NCI-H1417 (cell line): ENCODE measurements around the gene BEND6.

Source experiments
- DNase-seq, 3 experiments: peaks; one replicate each; lab custom pipeline; 2025; lab: John Stamatoyannopoulos, UW

BEND6 gene

GRCh38 chr6:56954403-56955170 lies at the start of gene BEND6:
TSS of gene BEND6 (plus strand) at chr6:56955107. CDS start at chr6:56981811, 26,704 bp downstream.
- peak; percentile 67 to 84 (median 83) for DNase-seq

DNA sequence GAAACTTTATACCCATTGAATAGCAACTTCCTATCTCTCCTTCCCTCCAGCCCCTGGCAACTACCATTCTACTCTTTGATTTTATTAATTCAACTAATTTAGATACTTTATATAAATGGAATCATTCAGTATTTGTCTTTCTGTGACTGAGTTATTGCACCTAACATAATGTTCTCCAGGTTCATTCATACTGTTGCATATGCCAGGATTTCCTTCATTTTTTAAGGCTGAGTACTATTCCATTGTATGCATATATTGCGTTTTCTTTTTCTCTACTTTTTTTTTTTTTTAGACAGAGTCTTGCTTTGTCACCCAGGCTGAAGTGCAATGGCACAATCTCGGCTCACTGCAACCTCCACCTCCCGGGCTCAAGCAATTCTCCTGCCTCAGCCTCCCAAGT lies 49.5 kb upstream of the BEND6 start:
- DNase-seq, result no peak

- no peak for DNase-seq
Observed at GRCh38 chr6:56906752-56907151, 48.2 kb upstream of the BEND6 start.

DNA sequence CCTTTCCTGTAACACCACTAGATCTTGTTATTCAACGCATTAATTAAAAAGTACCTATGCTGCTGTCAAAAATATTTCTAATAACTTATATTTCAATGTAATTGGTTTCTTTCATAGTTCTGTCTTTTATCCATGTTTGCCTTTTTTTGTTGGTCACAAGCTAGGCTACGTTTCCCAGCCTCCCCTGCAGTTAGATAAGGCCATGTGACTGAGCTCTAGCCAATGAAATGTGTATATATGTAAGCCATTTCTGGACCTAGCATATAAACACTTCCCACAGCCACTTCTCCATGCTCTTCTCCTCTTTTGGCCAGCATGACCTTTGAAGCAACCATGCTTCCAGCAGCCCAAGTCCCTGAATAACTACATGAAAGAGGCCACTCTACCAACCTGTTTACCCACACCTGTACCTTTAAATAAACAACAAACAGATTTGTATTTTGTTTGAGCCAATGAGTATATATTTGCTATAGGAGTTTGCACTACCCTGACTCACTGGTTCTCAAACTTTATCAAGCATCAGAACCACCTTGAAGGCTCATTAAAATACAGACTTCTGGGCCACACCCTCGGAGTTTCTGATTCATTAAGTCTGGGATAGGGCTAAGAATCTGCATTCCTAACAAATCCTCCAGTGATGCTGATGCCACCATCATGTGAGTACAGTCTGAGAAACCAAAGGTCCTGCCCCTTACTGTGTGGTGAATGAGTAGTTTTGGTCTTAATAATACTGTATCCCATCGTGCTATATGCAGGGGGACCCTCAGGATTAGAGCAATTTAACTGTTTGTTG lies 45.6 kb upstream of the BEND6 start:
- DNase-seq, result no peak

- no peak for DNase-seq
Observed at GRCh38 chr6:56911847-56912246, 43.1 kb upstream of the BEND6 start.

- DNase-seq, result no peak
Observed at GRCh38 chr6:56913285-56914074, 41.4 kb upstream of the BEND6 start.

DNA sequence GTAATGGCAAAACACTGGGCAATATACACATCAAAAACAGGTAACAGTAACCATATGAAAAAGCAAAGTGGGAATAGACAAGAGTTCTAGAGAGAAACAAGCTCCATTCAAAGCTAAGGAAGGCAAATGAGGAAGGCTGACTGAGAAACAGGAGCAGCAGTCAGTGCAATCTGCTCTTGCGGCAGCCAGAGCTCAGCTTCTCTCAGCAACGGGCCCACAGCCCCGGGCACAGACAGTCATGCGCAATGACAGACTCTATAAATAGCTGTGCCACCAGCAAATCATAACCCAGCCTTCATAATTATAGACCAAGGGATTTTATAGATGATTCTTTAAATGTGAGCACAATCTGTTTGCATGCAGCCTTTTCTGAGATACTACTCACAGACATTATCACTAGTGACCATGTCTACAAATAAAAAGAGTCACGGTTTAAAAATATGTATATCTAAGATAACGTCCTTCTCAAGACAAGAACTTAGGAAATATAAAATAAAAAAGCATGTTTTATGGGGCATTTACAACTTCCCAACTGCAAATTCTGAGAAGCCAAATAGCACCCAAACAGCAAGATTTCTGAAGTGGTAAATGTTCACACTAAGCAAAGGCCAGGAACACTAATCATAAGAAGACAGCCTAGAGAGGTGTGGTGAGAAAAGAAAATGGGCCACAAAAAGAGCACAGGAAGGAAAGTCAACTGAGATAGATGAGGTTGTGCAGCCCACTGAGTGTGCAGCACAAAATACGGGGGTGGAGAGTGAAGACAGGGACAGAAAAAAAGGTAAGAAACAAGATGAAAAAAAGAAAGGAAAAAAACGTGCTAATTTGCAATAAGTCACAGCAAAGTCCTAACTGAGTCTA lies 39.9 kb upstream of the BEND6 start:
- peak in 2 of 3 experiments; percentile 30 to 63 for DNase-seq

DNA sequence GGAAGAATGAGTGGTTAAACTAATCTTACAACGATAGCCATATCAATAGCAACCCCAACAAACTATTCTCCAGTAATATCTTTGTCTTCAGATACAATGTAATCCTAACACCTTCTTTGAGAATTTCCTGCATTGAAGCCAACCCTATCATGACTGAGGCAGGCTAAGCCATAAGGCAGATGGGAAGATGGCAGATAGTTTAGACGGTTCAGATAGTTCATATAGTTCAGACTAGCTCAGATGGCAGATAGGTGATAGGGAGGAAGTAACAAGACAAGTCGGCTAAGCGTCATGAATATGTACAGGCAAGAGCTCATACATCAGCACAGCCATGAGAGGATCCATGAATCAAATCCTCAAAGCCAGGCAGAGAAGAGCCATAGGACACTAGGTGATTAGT lies 39.1 kb upstream of the BEND6 start:
- no peak for DNase-seq

DNA sequence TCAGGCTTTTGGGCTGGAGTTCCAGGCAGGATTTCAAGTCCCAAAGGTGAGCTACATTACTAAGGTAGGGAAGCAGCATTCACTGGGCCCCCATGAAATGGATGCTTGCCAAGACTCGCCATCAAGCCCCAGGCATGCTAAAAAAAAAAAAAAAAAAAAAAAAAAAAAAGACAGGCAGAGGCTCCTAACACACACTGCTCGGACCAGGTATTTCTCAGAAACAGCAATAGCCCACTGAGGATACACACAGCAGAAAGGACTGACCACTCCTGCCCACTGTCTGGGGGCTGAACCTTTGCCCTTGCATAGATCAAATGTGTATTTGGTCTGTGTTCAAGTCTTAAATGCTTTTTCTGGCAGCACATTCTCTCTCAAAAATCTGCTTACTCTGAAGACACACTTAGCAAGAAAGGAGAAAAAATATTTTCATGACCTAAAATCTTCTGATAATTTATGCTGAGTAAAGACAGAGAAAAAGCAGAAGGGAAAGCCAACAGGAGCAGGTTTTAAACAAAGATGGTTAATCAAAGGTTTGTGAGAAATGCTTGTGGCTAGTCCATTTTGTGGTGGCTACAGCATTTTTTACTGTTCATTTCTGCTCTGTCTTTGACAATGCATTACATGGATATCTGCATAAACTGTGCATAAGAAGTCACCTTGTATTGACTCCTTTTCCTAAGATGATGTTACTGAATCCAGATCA lies 37.9 kb upstream of the BEND6 start:
- DNase-seq, result peak in 1 of 3 experiments; percentile 24

GRCh38 chr6:56922645-56923044 lies 32.3 kb upstream of the BEND6 start:
- DNase-seq, result no peak

DNA sequence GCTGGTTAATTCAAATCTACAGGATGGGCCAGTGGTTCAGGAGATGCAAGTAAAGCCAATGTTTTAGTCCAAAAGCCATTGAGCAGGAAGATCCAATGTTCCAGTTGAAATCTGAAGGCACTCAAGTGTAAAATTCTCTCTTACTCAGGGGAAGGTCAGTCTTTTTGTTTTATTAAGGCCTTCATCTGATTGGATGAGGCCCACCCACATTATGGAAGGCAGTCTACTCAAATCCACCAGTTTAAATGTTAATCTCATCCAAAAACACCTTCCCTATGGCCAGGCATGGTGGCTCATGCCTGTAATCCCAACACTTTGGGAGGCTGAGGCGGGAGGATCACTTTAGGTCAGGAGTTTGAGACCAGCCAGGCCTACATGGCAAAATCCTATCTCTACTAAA lies 31.3 kb upstream of the BEND6 start:
- no peak for DNase-seq

DNA sequence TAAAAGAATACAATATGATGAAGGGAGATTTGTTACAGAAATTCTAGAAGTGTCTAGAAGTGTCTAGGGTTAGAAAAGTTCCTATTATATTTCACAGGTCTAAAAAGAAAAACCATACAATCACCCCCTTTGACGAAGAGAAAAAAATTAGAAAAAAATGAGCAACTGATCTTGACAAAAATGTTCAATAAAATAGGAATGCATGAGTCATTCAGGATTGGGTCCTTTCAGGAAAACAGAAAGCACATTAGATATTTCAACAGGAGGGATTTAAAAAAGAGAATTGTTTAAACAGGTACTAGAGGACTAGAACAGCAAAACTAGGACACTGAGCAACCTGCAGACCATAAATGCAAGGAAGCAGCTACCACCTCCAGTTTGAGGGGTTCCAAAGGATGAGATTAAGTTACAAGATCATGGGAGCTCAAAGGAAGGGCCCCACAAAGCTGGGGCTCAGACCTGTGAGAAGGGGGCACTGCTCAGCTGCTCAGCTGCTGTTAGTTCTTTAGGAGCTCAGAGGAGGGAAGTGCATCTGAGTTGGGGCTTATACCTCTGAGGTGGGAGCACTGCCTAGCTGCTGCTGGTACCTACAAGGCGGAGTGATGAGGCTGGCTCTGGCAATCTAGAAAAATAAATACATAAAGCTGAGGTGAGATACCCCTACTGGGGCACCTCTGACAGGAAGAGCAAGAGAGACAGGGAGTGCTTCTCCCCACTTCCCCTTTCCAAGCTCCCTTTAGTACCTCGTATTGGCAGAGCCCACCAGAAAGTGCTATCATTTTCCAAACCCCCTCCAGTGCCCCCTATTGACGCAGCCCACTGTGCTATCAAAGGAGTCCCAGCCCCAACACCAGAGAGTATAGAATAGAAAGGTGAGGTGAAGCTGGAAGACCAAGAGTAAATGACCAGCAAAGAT lies 27.1 kb upstream of the BEND6 start:
- DNase-seq, result no peak

DNA sequence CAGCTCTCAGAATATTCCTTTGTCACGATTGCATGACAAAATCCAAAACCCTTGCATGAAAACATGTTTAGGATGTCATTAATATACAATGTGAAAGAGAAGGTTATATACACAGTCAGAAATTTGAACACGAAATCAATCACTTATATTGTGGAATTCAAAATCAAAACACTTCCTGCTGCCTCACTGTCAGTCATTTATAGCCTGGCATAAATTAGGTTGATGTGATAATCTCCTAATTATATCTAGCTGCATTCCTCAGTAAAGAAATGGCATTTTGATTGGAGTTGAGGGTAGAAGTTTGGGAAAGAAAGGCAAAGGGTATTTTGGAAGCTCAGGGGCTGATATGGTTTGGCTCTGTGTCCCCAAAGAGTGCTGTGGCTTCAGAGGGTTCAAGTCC lies 24.1 kb upstream of the BEND6 start:
- DNase-seq, result no peak

DNA sequence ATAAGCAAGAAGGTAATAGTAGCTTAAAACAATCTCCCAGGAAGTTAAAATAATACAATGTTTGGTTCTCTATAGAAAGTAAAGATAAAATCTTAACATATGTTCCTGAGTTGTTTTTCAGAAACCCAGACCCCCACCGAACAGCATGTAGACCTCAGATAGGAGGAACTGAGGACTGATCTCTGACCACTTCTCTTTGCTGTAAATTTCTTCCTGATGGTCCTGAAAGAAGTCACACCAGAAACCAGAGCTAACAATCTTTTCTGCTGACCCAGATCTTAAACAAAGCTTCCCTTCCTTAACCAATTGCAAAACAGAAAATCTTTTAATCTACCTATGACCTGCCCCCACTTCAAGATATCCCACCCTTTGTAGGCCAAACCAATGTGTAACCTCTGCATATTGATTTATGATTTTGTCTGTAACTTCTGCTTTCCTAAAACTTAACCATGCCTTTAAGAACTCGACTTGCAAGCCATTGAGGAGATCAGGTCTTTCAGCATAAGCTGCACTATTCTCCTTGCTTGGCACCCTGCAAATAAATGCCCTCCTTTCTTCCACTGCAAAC lies 21.9 kb upstream of the BEND6 start:
- no peak for DNase-seq

DNA sequence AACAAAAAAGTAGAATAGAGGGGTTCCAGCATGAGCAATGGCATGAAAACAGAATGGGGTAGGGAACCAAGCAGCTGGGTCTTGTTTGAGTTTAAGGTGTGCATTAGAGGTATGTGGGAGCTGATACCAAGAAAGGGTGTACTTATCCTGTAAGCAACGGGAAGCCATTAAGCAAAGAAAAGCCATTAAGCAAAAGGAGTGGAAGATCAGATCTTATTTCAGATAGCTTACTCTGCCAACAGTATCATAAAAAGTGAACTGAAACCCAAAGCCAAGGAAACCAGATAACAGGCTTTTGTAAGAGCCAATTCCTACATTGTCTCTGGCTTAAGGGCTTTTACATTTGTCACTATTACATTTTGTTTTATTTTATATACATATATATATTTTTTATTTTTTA lies 21.3 kb upstream of the BEND6 start:
- DNase-seq, result no peak

- DNase-seq, result no peak
Observed at GRCh38 chr6:56934876-56935275, 20.0 kb upstream of the BEND6 start.

DNA sequence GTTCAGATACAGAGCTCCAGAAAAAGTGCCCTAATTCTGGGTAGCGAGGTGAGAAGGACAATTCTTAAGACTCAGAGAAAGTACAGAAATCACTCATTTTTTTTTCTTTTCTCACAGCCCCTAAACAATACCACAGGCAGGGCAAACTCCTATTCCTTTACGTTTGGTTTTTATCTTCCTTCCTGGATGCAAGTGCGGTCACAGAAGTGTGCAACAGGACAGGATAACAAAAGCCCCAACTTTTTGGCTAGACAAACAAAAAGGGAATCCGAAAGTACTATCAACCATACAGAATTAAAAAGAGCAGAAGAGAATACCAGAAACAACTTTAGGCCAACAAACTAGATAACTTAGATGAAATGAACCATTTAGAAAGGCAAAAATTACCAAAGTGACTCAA lies 18.4 kb upstream of the BEND6 start:
- no peak for DNase-seq

- DNase-seq, result no peak
Observed at GRCh38 chr6:56938649-56939191, 16.2 kb upstream of the BEND6 start.

GRCh38 chr6:56940463-56940862 lies 14.4 kb upstream of the BEND6 start:
- DNase-seq, result no peak
